Pancreas (tissue), 10 donors: ENCODE data around the gene MYO7A. TPM values are rescaled to one million over a fixed set of nuclear protein-coding genes. Genes with fewer than 3 reads are reported as not detected.

Source experiments
- ATAC-seq, 4 donors: fragments of 200-7000 bp; cut with Tn5 transposase; one replicate each; pipeline versions ENCODE4 v1.8.0 to v1.9.1; 2020; ENCODE audit warnings: mild to moderate bottlenecking in 4 of 4, moderate library complexity in 4 of 4
- DNase-seq, 6 donors: peaks; one replicate each; pipeline ENCODE4 v3.0.0-alpha.2; 2020
- FAIRE-seq: peaks from 2 replicates; lab custom pipeline; 2012; peaks lifted over from hg19 to GRCh38; lab: Jason Lieb, UNC
- H3K27ac ChIP-seq, 4 donors: fragments of 200-600 bp; sonication (generic); 1 replicate in 3 of 4; 2 replicates in 1 of 4; pipeline versions ENCODE4 v1.5.0 to v1.8.0; 2020
- H3K27me3 ChIP-seq, 4 donors: fragments of 200-600 bp; one replicate each; pipeline ENCODE4 v1.8.0; 2021
- H3K36me3 ChIP-seq, 3 donors: fragments of 200-600 bp; sonication (generic) in 1 of 3; one replicate each; pipeline versions ENCODE4 v1.5.0 to v1.8.0; 2020 to 2021
- H3K4me1 ChIP-seq, 3 donors: fragments of 200-600 bp; one replicate each; pipeline ENCODE4 v1.8.0; 2021
- H3K4me3 ChIP-seq, 4 donors: fragments of 200-600 bp; sonication (generic) in 2 of 4; one replicate each; pipeline versions ENCODE4 v1.5.0 to v1.8.0; 2020 to 2021
- H3K9me3 ChIP-seq, 4 donors: fragments of 200-600 bp; one replicate each; pipeline ENCODE4 v1.8.0; 2021
- CTCF ChIP-seq, 4 donors: fragments of 200-600 bp; sonication (generic) in 3 of 4; IDR thresholded peaks; one replicate each; pipeline versions ENCODE4 v1.5.0 to v1.8.0; 2021; ENCODE audit warnings: antibody characterized with exemption in 4 of 4
- WGBS, 2 donors: extraction: QIAGEN DNeasy Blood & Tissue Kit; methylation state at CpG; one replicate each; pipeline ENCODE4 v1.1.7; 2013; 5-methylcytosine and 5-hydroxymethylcytosine counted together
- intact Hi-C, 3 donors: fragments of 100-400 bp; cut with DNase I; formaldehyde crosslinking; loops; one replicate each; pipeline versions ENCODE4 v1.11.1 to v1.14.2; 2022
- polyA plus RNA-seq, 2 donors: library from polyadenylated mRNA; stranded (reverse); fragments of 200-250 nt; gene quantifications; one replicate each; pipeline ENCODE4 v1.2.3, GENCODE V29; 2013
- total RNA-seq, 6 donors: library from RNA; stranded (reverse); fragmentation: NEBNext Ultra II Directional in 4 of 6; extraction: Animal tissue kit (Norgen Biotek cat#: 25700) in 4 of 6; gene quantifications; one replicate each; pipeline versions ENCODE4 v1.2.1 to v1.2.4, GENCODE V29; 2021 to 2023
- donor health status: healthy with polysubstance abuse.
- donor health status: DM: no; HTN: no; CAD: no; lungs with moderate emphysema.
- donor health status: DM: no; HTN: no; CAD: no.
- donor health status: control.
- donor health status: control.
- donor health status: Bipolar disorder and iron deficiency.
- donor health status: DM: yes; HTN: yes; CAD: no.
- donor health status: DM: no; HTN: no; CAD: no.
- donor health status: DM: no; HTN: no; CAD: no.
- donor health status: DM: yes; HTN: yes; CAD: no.

The MYO7A gene
- total and polyA plus RNA-seq, 8 donors, result 3.8 to 13.3 (median 7.1) TPM

GRCh38 chr11:77131560-77131959 lies 3.5 kb downstream of the MYO7A start:
- H3K4me3 ChIP-seq, result no peak overlapping the region
- peaks cover 0 to 8% (median 5%) of the 10 kb centered on the region in 3 donors for H3K4me1 ChIP-seq
- intact Hi-C loops, result no loop called here
- no peaks in the 10 kb centered on the region for H3K9me3 ChIP-seq
- TF ChIP-seq CTCF (IDR thresholded peaks at IDR 0.05), result no peak
- peak overlapping the region in 3 of 4 donors; percentile 6 to 53 (median 24) for H3K27ac ChIP-seq
- WGBS, 2 donors, result 62 to 70% methylated on average over 5 to 6 of the region's 6 CpGs
- FAIRE-seq (no peak), DNase-seq (peak in 1 of 6 donors; percentile 44), ATAC-seq (no peak)
- no peaks in the 10 kb centered on the region for H3K36me3 ChIP-seq
- no peaks in the 10 kb centered on the region for H3K27me3 ChIP-seq

DNA sequence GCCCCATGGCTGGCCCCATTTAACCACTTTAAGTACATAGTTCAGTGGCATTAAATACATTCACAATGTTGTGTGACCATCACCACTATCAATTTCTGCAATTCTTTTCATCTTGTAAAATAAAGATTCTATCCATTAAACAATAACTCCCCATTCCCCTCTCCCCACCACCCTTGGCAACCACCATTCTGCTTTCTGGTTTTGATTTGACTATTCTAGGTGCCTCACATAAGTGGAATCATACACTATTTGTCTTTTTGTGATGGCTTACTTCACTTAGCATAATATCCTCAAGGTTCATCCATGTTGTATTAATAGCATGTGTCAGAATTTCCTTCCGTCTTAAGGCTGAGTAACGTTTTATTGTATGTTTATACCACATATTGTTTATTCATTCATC lies 7.0 kb downstream of the MYO7A start:
- DNase-seq, result no peak
- no peak for FAIRE-seq

GRCh38 chr11:77136074-77136473 lies 8.0 kb downstream of the MYO7A start:
- Histone ChIP-seq H3K36me3 (no peaks in the 10 kb centered on the region), H3K4me1 (peaks cover 0 to 13% (median 0%) of the 10 kb centered on the region in 3 donors), H3K27ac (no peak overlapping the region), H3K9me3 (no peaks in the 10 kb centered on the region), H3K4me3 (no peak overlapping the region), H3K27me3 (no peaks in the 10 kb centered on the region)
- intact Hi-C loops, result loop anchor here in 1 of 3 donors (5.0 kb wide), 1 partner anchor 46 kb away; no protein-coding TSS in a partner anchor
- FAIRE-seq (no peak), DNase-seq (no peak), ATAC-seq (no peak)
- TF ChIP-seq CTCF (IDR thresholded peaks at IDR 0.05), result no peak
- WGBS, 2 donors, result 87 to 88% methylated on average over 8 of the region's 8 CpGs

More for the DNA sequence above, 7.0 kb downstream of the MYO7A start:
- no peak for ATAC-seq
- Histone ChIP-seq H3K27ac (no peak overlapping the region), H3K27me3 (no peaks in the 10 kb centered on the region), H3K36me3 (no peaks in the 10 kb centered on the region), H3K4me1 (peaks cover 0 to 3% (median 0%) of the 10 kb centered on the region in 3 donors), H3K9me3 (no peaks in the 10 kb centered on the region), H3K4me3 (no peak overlapping the region)
- intact Hi-C loops, result loop anchor here in 1 of 3 donors (5.0 kb wide), 1 partner anchor 47 kb away; no protein-coding TSS in a partner anchor
- 17 to 29% methylated on average over 2 of the region's 2 CpGs for WGBS, 2 donors
- TF ChIP-seq CTCF (IDR thresholded peaks at IDR 0.05), result no peak

DNA sequence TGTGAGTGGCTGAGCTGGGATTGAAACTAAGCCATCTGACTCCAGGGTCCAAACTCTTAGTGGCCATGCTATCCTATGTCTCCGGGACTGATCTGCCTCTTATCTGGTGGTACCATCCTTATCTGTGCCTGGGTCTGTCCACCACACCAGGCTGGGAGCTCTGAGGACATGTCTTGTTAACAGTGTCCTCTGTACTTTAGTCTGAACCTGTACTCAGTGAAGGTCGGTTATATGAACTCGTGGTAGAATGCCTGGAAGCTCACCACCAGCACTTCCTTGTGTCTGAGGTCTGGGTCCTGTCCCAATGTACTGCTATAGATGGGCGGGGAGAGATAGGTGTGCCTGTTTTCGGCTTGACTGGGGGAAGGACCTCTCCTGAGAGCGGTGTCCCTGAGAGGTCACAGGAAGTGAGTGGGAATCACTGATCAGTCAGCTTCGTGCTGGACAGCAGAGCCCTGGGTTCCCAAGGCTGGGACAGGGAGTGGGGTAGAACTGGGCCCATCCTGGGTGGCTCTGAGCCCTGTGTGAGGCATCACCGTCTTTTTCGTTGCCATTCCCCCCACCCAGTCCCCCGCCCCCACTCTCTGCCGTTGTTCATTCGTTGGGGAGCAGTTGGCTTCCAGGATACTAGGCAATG lies 8.9 kb downstream of the MYO7A start:
- TF ChIP-seq CTCF (IDR thresholded peaks at IDR 0.05), result no peak
- Histone ChIP-seq H3K9me3 (no peaks in the 10 kb centered on the region), H3K27ac (no peak overlapping the region), H3K4me3 (no peak overlapping the region), H3K4me1 (peaks cover 0 to 15% (median 0%) of the 10 kb centered on the region in 3 donors), H3K36me3 (no peaks in the 10 kb centered on the region), H3K27me3 (no peaks in the 10 kb centered on the region)
- FAIRE-seq, result no peak
- no peak for DNase-seq
- ATAC-seq, result no peak
- intact Hi-C loops, result loop anchor here in 1 of 3 donors (5.0 kb wide), 1 partner anchor 45 kb away; no protein-coding TSS in a partner anchor
- 77% methylated on average over 12 of the region's 12 CpGs for WGBS, 2 donors

GRCh38 chr11:77137421-77137820 lies 9.4 kb downstream of the MYO7A start:
- Histone ChIP-seq H3K4me1 (peaks cover 0 to 15% (median 0%) of the 10 kb centered on the region in 3 donors), H3K36me3 (no peaks in the 10 kb centered on the region), H3K27me3 (no peaks in the 10 kb centered on the region), H3K9me3 (no peaks in the 10 kb centered on the region), H3K27ac (no peak overlapping the region), H3K4me3 (no peak overlapping the region)
- FAIRE-seq (no peak), ATAC-seq (no peak), DNase-seq (peak in 1 of 6 donors; percentile 57)
- no peak for TF ChIP-seq CTCF (IDR thresholded peaks at IDR 0.05)
- 85 to 86% methylated on average over 9 to 11 of the region's 11 CpGs for WGBS, 2 donors
- intact Hi-C loops, result loop anchor here in 1 of 3 donors (5.0 kb wide), 1 partner anchor 45 kb away; no protein-coding TSS in a partner anchor
